Measurements from ENCODE around the gene TMEM117.
"Not testable (repeated sequence)": the region's sequence is repeated elsewhere in the genome, so short reads cannot be mapped to it uniquely, and the experiment has no call there.

TMEM117 gene

GRCh38 chr12:44217146-44217883, 381.4 kb downstream of the TMEM117 start:
- no peak for DNase-seq (ENCODE audit: low read depth in 3 of 3)

GRCh38 chr12:44223736-44224135, 387.9 kb downstream of the TMEM117 start:
- no peak for DNase-seq (ENCODE audit: low read depth in 3 of 3)

GRCh38 chr12:44224399-44225148, 388.7 kb downstream of the TMEM117 start:
- DNase-seq (ENCODE audit: low read depth in 3 of 3) = no peak

- DNase-seq (ENCODE audit: low read depth in 3 of 3) = no peak
These were observed 389.2 kb downstream of the TMEM117 start for GRCh38 chr12:44225149-44225510.

GRCh38 chr12:44227616-44228015, 391.7 kb downstream of the TMEM117 start:
- no peak for DNase-seq (ENCODE audit: low read depth in 3 of 3)

- DNase-seq (ENCODE audit: low read depth in 3 of 3) = no peak
These were observed 394.0 kb downstream of the TMEM117 start for GRCh38 chr12:44229846-44230245.

- DNase-seq (ENCODE audit: low read depth in 3 of 3) = no peak
These were observed 399.8 kb downstream of the TMEM117 start for GRCh38 chr12:44235674-44236073.

- DNase-seq (ENCODE audit: low read depth in 3 of 3) = no peak
These were observed 404.3 kb downstream of the TMEM117 start for GRCh38 chr12:44240186-44240585.

GRCh38 chr12:44245932-44246331, 410.1 kb downstream of the TMEM117 start:
- no peak for DNase-seq (ENCODE audit: low read depth in 3 of 3)

- DNase-seq (ENCODE audit: low read depth in 3 of 3) = no peak
These were observed 410.7 kb downstream of the TMEM117 start for GRCh38 chr12:44246482-44247105.

GRCh38 chr12:44247588-44247987, 411.7 kb downstream of the TMEM117 start:
- DNase-seq (ENCODE audit: low read depth in 3 of 3) = no peak

- DNase-seq (ENCODE audit: low read depth in 3 of 3) = no peak
These were observed 412.6 kb downstream of the TMEM117 start for GRCh38 chr12:44248436-44248835.

- DNase-seq (ENCODE audit: low read depth in 3 of 3) = not testable (repeated sequence)
These were observed 414.6 kb downstream of the TMEM117 start for GRCh38 chr12:44250440-44250839.

GRCh38 chr12:44253338-44253856, 417.5 kb downstream of the TMEM117 start:
- no peak for DNase-seq (ENCODE audit: low read depth in 3 of 3)

- no peak for DNase-seq (ENCODE audit: low read depth in 3 of 3)
These were observed 422.4 kb downstream of the TMEM117 start for GRCh38 chr12:44258246-44258645.

GRCh38 chr12:44259890-44260289, 424.0 kb downstream of the TMEM117 start:
- no peak for DNase-seq (ENCODE audit: low read depth in 3 of 3)

- DNase-seq (ENCODE audit: low read depth in 3 of 3) = no peak
These were observed 424.7 kb downstream of the TMEM117 start for GRCh38 chr12:44260581-44260980.

- no peak for DNase-seq (ENCODE audit: low read depth in 3 of 3)
These were observed 449.6 kb downstream of the TMEM117 start for GRCh38 chr12:44285321-44285960.

GRCh38 chr12:44286336-44286735, 450.5 kb downstream of the TMEM117 start:
- DNase-seq (ENCODE audit: low read depth in 3 of 3) = no peak

GRCh38 chr12:44286821-44287505, 451.1 kb downstream of the TMEM117 start:
- no peak for DNase-seq (ENCODE audit: low read depth in 3 of 3)

- DNase-seq (ENCODE audit: low read depth in 3 of 3) = no peak
These were observed 451.7 kb downstream of the TMEM117 start for GRCh38 chr12:44287545-44287944.

Data from stimulated activated CD4-positive, alpha-beta T cell treated with anti-CD3 and anti-CD28 coated beads, TNF-alpha, amount 100 ng/mL, for 24 hours (primary cell).